Trophoblast cell (in vitro differentiated cells and primary cell): ENCODE results near the gene PDCD1LG2.
A peak's percentile ranks its signal among the peaks of the same experiment; 100 is the strongest.

ENCODE experiments used
- DNase-seq, 2 donors: peaks; one replicate each; pipeline ENCODE4 v3.0.0-alpha.2; 2016
- H2AFZ ChIP-seq: 2 replicates; pipeline ENCODE4 v1.6.1; 2013; ENCODE audit warnings: low read length, moderate library complexity, mild to moderate bottlenecking; ENCODE audit not compliant: insufficient read depth, poor library complexity
- H2AK5ac ChIP-seq: 2 replicates; pipeline ENCODE4 v1.6.1; 2013; ENCODE audit warnings: mild to moderate bottlenecking, low read length
- H2BK120ac ChIP-seq: 2 replicates; pipeline ENCODE4 v1.6.1; 2013; ENCODE audit warnings: low read length, mild to moderate bottlenecking, moderate library complexity; ENCODE audit not compliant: insufficient read depth, poor library complexity
- H2BK12ac ChIP-seq: 2 replicates; pipeline ENCODE4 v1.6.1; 2013; ENCODE audit warnings: mild to moderate bottlenecking, low read length, moderate library complexity
- H2BK5ac ChIP-seq: 2 replicates; pipeline ENCODE4 v1.6.1; 2013; ENCODE audit warnings: low read length, low read depth, moderate library complexity, mild to moderate bottlenecking; ENCODE audit not compliant: poor library complexity
- H3K14ac ChIP-seq: 2 replicates; pipeline ENCODE4 v1.6.1; 2013; ENCODE audit warnings: mild to moderate bottlenecking, low read length
- H3K18ac ChIP-seq: 2 replicates; pipeline ENCODE4 v1.6.1; 2013; ENCODE audit warnings: mild to moderate bottlenecking, low read length
- H3K23ac ChIP-seq: 2 replicates; pipeline ENCODE4 v1.6.1; 2013; ENCODE audit warnings: low read length
- H3K27ac ChIP-seq: 2 replicates; pipeline ENCODE4 v1.5.1; 2013; ENCODE audit warnings: low read depth, mild to moderate bottlenecking, inconsistent platforms, low read length, moderate library complexity
- H3K27me3 ChIP-seq: 2 replicates; pipeline ENCODE4 v1.6.1; 2013; ENCODE audit warnings: inconsistent platforms, mild to moderate bottlenecking, low read length, moderate library complexity; ENCODE audit not compliant: insufficient read depth
- H3K36me3 ChIP-seq, 2 experiments: 1 replicate in 1 of 2; 2 replicates in 1 of 2; pipeline ENCODE4 v1.6.1; 2013; ENCODE audit warnings: low read length in 2 of 2, mild to moderate bottlenecking in 2 of 2, moderate library complexity in 1 of 2; ENCODE audit not compliant: insufficient read depth in 2 of 2, control insufficient read depth in 1 of 2
- H3K4ac ChIP-seq: 2 replicates; pipeline ENCODE4 v1.6.1; 2013; ENCODE audit warnings: low read depth, mild to moderate bottlenecking, low read length, moderate library complexity
- H3K4me1 ChIP-seq, 2 experiments: 1 replicate in 1 of 2; 2 replicates in 1 of 2; pipeline ENCODE4 v1.6.1; 2013; ENCODE audit warnings: low read length in 2 of 2, mild to moderate bottlenecking in 2 of 2, moderate library complexity in 1 of 2; ENCODE audit not compliant: insufficient read depth in 2 of 2, control insufficient read depth in 1 of 2
- H3K4me2 ChIP-seq: 2 replicates; pipeline ENCODE4 v1.6.1; 2013; ENCODE audit warnings: inconsistent platforms, mild to moderate bottlenecking, low read length, moderate library complexity
- H3K4me3 ChIP-seq: 2 replicates; pipeline ENCODE4 v1.5.1; 2013; ENCODE audit warnings: mild to moderate bottlenecking, low read depth, low read length, inconsistent platforms
- H3K79me1 ChIP-seq: one replicate; pipeline ENCODE4 v1.6.1; 2013; ENCODE audit warnings: low read length
- H3K79me2 ChIP-seq: 2 replicates; pipeline ENCODE4 v1.6.1; 2013; ENCODE audit warnings: low read length, mild to moderate bottlenecking; ENCODE audit not compliant: control insufficient read depth, insufficient read depth, poor library complexity
- H3K9ac ChIP-seq: 2 replicates; pipeline ENCODE4 v1.6.1; 2013; ENCODE audit warnings: mild to moderate bottlenecking, low read length
- H3K9me3 ChIP-seq: 2 replicates; pipeline ENCODE4 v1.6.1; 2013; ENCODE audit warnings: low read depth, mild to moderate bottlenecking, control low read depth, inconsistent platforms, low read length; ENCODE audit not compliant: insufficient read depth
- H4K12ac ChIP-seq: 2 replicates; pipeline ENCODE4 v1.6.1; 2013; ENCODE audit warnings: low read depth, mild to moderate bottlenecking, low read length, moderate library complexity
- H4K8ac ChIP-seq: 2 replicates; pipeline ENCODE4 v1.6.1; 2013; ENCODE audit warnings: low read depth, mild to moderate bottlenecking, low read length, moderate library complexity
- H4K91ac ChIP-seq: one replicate; pipeline ENCODE4 v1.6.1; 2013; ENCODE audit warnings: low read depth, mild to moderate bottlenecking, low read length, moderate library complexity
- WGBS: extraction: QIAGEN DNeasy Blood & Tissue Kit; methylation state at CpG from one replicate; pipeline ENCODE4 v1.1.7; 2013; ENCODE audit warnings: missing lambda C conversion rate; ENCODE audit not compliant: insufficient read length, insufficient coverage; ENCODE audit errors: extremely low coverage; 5-methylcytosine and 5-hydroxymethylcytosine counted together

Gene PDCD1LG2

GRCh38 chr9:5515261-5515650 is 4.9 kb downstream of the PDCD1LG2 start:
- H3K4ac ChIP-seq, result no peak overlapping the region
- H3K27ac ChIP-seq, result no peak overlapping the region
- no peak overlapping the region for H2AFZ ChIP-seq
- no peak overlapping the region for H3K9ac ChIP-seq
- peaks cover 14 to 19% of the 10 kb centered on the region in 2 experiments for H3K4me1 ChIP-seq
- no peak overlapping the region for H2AK5ac ChIP-seq
- no peaks in the 10 kb centered on the region for H3K36me3 ChIP-seq
- H3K4me3 ChIP-seq, result no peak overlapping the region
- no peak overlapping the region for H2BK120ac ChIP-seq
- no peak overlapping the region for H4K12ac ChIP-seq
- no peak overlapping the region for H3K23ac ChIP-seq
- no peak overlapping the region for H4K8ac ChIP-seq
- no peaks in the 10 kb centered on the region for H3K79me2 ChIP-seq
- H2BK12ac ChIP-seq, result no peak overlapping the region
- H2BK5ac ChIP-seq, result no peak overlapping the region
- no CpG with 5 or more reads among the region's 4 CpGs for WGBS
- no peak overlapping the region for H3K14ac ChIP-seq
- no peaks in the 10 kb centered on the region for H3K27me3 ChIP-seq
- H3K79me1 ChIP-seq, result peaks cover 8% of the 10 kb centered on the region
- no peak overlapping the region for H4K91ac ChIP-seq
- no peak overlapping the region for H3K18ac ChIP-seq
- H3K9me3 ChIP-seq, result no peaks in the 10 kb centered on the region
- H3K4me2 ChIP-seq, result no peak overlapping the region
- DNase-seq, result peak; percentile 33 to 56

- Histone ChIP-seq H3K23ac (no peak overlapping the region), H2BK12ac (no peak overlapping the region)
- no CpG with 5 or more reads among the region's 10 CpGs for WGBS
These were observed 6.3 kb downstream of the PDCD1LG2 start for GRCh38 chr9:5516453-5517220.

GRCh38 chr9:5518171-5518936 is 8.0 kb downstream of the PDCD1LG2 start:
- Histone ChIP-seq H4K8ac (no peak overlapping the region), H2AFZ (no peak overlapping the region), H4K12ac (no peak overlapping the region), H4K91ac (no peak overlapping the region), H3K4me1 (peaks cover 6 to 11% of the 10 kb centered on the region in 2 experiments), H3K23ac (no peak overlapping the region), H3K9me3 (no peaks in the 10 kb centered on the region), H3K4ac (no peak overlapping the region), H3K36me3 (no peaks in the 10 kb centered on the region), H3K27ac (no peak overlapping the region), H3K14ac (no peak overlapping the region), H3K18ac (no peak overlapping the region), H3K4me3 (no peak overlapping the region), H3K79me2 (no peaks in the 10 kb centered on the region), H3K27me3 (no peaks in the 10 kb centered on the region), H2BK12ac (no peak overlapping the region), H2BK5ac (no peak overlapping the region), H3K79me1 (no peaks in the 10 kb centered on the region), H3K4me2 (no peak overlapping the region), H2BK120ac (no peak overlapping the region), H2AK5ac (no peak overlapping the region), H3K9ac (no peak overlapping the region)
- WGBS, result no CpG with 5 or more reads among the region's 2 CpGs
- no peak for DNase-seq

More at GRCh38 chr9:5516453-5517220, 6.3 kb downstream of the PDCD1LG2 start:
- Histone ChIP-seq H4K12ac (no peak overlapping the region), H2AK5ac (no peak overlapping the region), H3K14ac (no peak overlapping the region), H3K79me1 (peaks cover 1% of the 10 kb centered on the region), H4K8ac (no peak overlapping the region), H3K79me2 (no peaks in the 10 kb centered on the region), H2AFZ (no peak overlapping the region), H3K36me3 (no peaks in the 10 kb centered on the region), H4K91ac (peak overlapping the region; percentile 0), H3K27me3 (no peaks in the 10 kb centered on the region), H3K27ac (peak overlapping the region; percentile 3), H2BK120ac (no peak overlapping the region), H3K9ac (no peak overlapping the region), H3K4me2 (no peak overlapping the region), H3K4me3 (peak overlapping the region; percentile 13), H3K4ac (no peak overlapping the region), H2BK5ac (peak overlapping the region; percentile 0), H3K18ac (no peak overlapping the region), H3K9me3 (no peaks in the 10 kb centered on the region), H3K4me1 (peaks cover 8 to 13% of the 10 kb centered on the region in 2 experiments)
- no peak for DNase-seq

GRCh38 chr9:5518937-5519319 is 8.6 kb downstream of the PDCD1LG2 start:
- no peaks in the 10 kb centered on the region for H3K27me3 ChIP-seq
- no peak overlapping the region for H3K27ac ChIP-seq
- no peaks in the 10 kb centered on the region for H3K79me2 ChIP-seq
- H2AK5ac ChIP-seq, result no peak overlapping the region
- H2AFZ ChIP-seq, result no peak overlapping the region
- no peak overlapping the region for H3K14ac ChIP-seq
- WGBS, result no CpG with 5 or more reads among the region's 2 CpGs
- H3K4ac ChIP-seq, result no peak overlapping the region
- no peak overlapping the region for H3K9ac ChIP-seq
- H2BK5ac ChIP-seq, result no peak overlapping the region
- no peaks in the 10 kb centered on the region for H3K9me3 ChIP-seq
- peaks cover 6 to 11% of the 10 kb centered on the region in 2 experiments for H3K4me1 ChIP-seq
- no peak overlapping the region for H3K4me2 ChIP-seq
- no peaks in the 10 kb centered on the region for H3K79me1 ChIP-seq
- H2BK12ac ChIP-seq, result no peak overlapping the region
- no peak for DNase-seq
- no peak overlapping the region for H4K91ac ChIP-seq
- no peak overlapping the region for H2BK120ac ChIP-seq
- H3K4me3 ChIP-seq, result no peak overlapping the region
- no peaks in the 10 kb centered on the region for H3K36me3 ChIP-seq
- no peak overlapping the region for H3K18ac ChIP-seq
- H4K12ac ChIP-seq, result no peak overlapping the region
- H4K8ac ChIP-seq, result no peak overlapping the region
- H3K23ac ChIP-seq, result no peak overlapping the region
